Heart left ventricle (tissue), 16 donors: ENCODE measurements around the gene CRYAB. TPM values are rescaled to one million over a fixed set of nuclear protein-coding genes. Genes with fewer than 3 reads are reported as not detected.

ENCODE experiments used
- ATAC-seq, 4 donors: fragments of 200-7000 bp; cut with Tn5 transposase; one replicate each; pipeline ENCODE4 v1.9.1; 2020 to 2022; ENCODE audit warnings: moderate library complexity in 4 of 4, mild to moderate bottlenecking in 3 of 4, moderate number of reproducible peaks in 1 of 4
- DNase-seq, 5 donors: peaks; one replicate each; pipeline ENCODE4 v3.0.0-alpha.2; 2020
- H3K27ac ChIP-seq, 12 donors: fragments of 200-600 bp; sonication (generic) in 4 of 12; one replicate each; pipeline versions ENCODE4 v1.5.0 to v1.8.0; 2016 to 2022; ENCODE audit warnings: mild to moderate bottlenecking in 2 of 12
- H3K27me3 ChIP-seq, 9 donors: fragments of 200-600 bp; sonication (generic) in 2 of 9; one replicate each; pipeline versions ENCODE4 v1.5.1 to v1.8.0; 2016 to 2022; ENCODE audit warnings: mild to moderate bottlenecking in 3 of 9
- H3K36me3 ChIP-seq, 9 donors: fragments of 200-600 bp; sonication (generic) in 2 of 9; one replicate each; pipeline versions ENCODE4 v1.5.0 to v1.8.0; 2018 to 2022; ENCODE audit warnings: mild to moderate bottlenecking in 2 of 9
- H3K4me1 ChIP-seq, 12 donors: fragments of 200-600 bp; sonication (generic) in 4 of 12; one replicate each; pipeline versions ENCODE4 v1.5.0 to v1.8.0; 2016 to 2022; ENCODE audit warnings: mild to moderate bottlenecking in 3 of 12
- H3K4me3 ChIP-seq, 12 donors: fragments of 200-600 bp; sonication (generic) in 4 of 12; one replicate each; pipeline versions ENCODE4 v1.5.0 to v1.8.0; 2017 to 2022; ENCODE audit warnings: mild to moderate bottlenecking in 9 of 12, moderate library complexity in 4 of 12
- H3K9me3 ChIP-seq, 12 donors: fragments of 200-600 bp; sonication (generic) in 4 of 12; one replicate each; pipeline versions ENCODE4 v1.5.0 to v1.8.0; 2016 to 2022; ENCODE audit warnings: mild to moderate bottlenecking in 1 of 12
- CTCF ChIP-seq, 12 donors: fragments of 200-600 bp; sonication (generic) in 4 of 12; IDR thresholded peaks; one replicate each; pipeline versions ENCODE4 v1.5.0 to v1.8.0; 2018 to 2022; ENCODE audit warnings: antibody characterized with exemption in 12 of 12, mild to moderate bottlenecking in 5 of 12
- POLR2A ChIP-seq, 2 donors: fragments of 450-650 bp; IDR thresholded peaks; one replicate each; pipeline ENCODE4 v1.6.1; 2017; ENCODE audit warnings: antibody characterized with exemption in 2 of 2, mild to moderate bottlenecking in 2 of 2, moderate library complexity in 2 of 2
- WGBS, 4 donors: extraction: QIAGEN DNeasy Blood & Tissue Kit in 2 of 4; methylation state at CpG; one replicate each; pipeline versions ENCODE4 v1.1.5 to v1.1.7; 2013 to 2018; 5-methylcytosine and 5-hydroxymethylcytosine counted together
- intact Hi-C, 10 donors: fragments of 100-400 bp; cut with DNase I; formaldehyde crosslinking; loops; one replicate each; pipeline versions ENCODE4 v1.11.1 to v1.14.2; 2022
- polyA plus RNA-seq, 2 donors: library from polyadenylated mRNA; stranded (reverse); fragments of 200-250 nt; gene quantifications; one replicate each; pipeline ENCODE4 v1.2.3, GENCODE V29; 2013
- total RNA-seq, 9 donors: library from RNA; depleted of rRNA in 2 of 9; stranded (reverse); fragments of >200 nt in 2 of 9; fragmentation: NEBNext Ultra II Directional in 3 of 9; extraction: Animal tissue kit (Norgen Biotek cat#: 25700) in 3 of 9; gene quantifications; one replicate each; pipeline versions ENCODE4 v1.1.0 to v1.2.4, GENCODE V29; 2016 to 2023
- donor health status: ischemic (EF 13 %, LVEDD 7.1; RV severe dilation, severe dysfunction).
- donor health status: healthy with polysubstance abuse.
- donor health status: DM: no; HTN: yes; CAD: no.
- donor health status: DM: no; HTN: no; CAD: no.
- donor health status: ischemic (EF 25% LVEDD 6.9; RV normal size, moderate dysfunction).
- donor health status: ischemic (EF 25% LVEDD 5.7; RV mildly dilated, moderate dysfunction).
- donor health status: healthy.
- donor health status: DM: yes; HTN: yes; CAD: no.
- donor health status: ischemic (EF 35%, LVEDD 5.7; RV mildly dilated, moderate dysfunction).
- donor health status: nonischemic (EF 11% LVEDD 7.7; RV severe dilation, severe dysfunction).
- donor health status: DM: yes; HTN: yes; CAD: no.
- donor health status: PGD.
- donor health status: ischemic (EF 29% LVEDD 5.4; RV normal size, mild dysfunction).
- donor health status: nonischemic (EF 23%, LVEDD 6.1; RV moderate dilation, normal function).

CRYAB gene
- total and polyA plus RNA-seq, 11 donors = 4,504 to 20,720 (median 8,477) TPM

DNA sequence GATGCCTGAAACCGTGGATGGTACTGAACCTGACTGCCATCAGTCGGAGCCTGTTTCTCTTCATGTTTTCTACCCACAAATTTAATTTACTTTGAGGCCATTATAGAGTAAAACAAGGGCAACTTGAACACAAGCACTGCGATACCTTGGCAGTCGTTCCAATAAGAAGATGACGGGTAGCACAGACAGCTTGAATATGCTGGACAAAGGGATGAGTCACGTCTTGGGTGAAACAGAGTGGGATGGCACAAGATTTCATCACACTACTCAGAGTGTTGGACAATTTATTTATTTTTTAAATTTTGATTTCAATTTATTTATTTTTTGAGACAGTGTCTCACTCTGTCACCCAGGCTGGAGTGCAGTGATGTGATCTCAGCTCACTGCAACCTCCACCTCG, 31.3 kb upstream of the CRYAB start:
- WGBS, 4 donors = 94 to 98% (median 96%) methylated on average over 7 of the region's 7 CpGs
- ATAC-seq (no peak), DNase-seq (no peak)
- Histone ChIP-seq H3K36me3 (no peaks in the 10 kb centered on the region), H3K4me3 (no peak overlapping the region), H3K4me1 (peaks cover 0 to 54% (median 19%) of the 10 kb centered on the region in 12 donors), H3K9me3 (no peaks in the 10 kb centered on the region), H3K27me3 (no peaks in the 10 kb centered on the region), H3K27ac (peak overlapping the region in 2 of 12 donors; percentile 47 to 86)
- TF ChIP-seq POLR2A (IDR thresholded peaks at IDR 0.05) (no peak), CTCF (IDR thresholded peaks at IDR 0.05) (no peak)
- intact Hi-C loops = loop anchor here in 1 of 10 donors (5.0 kb wide), 1 partner anchor 34 kb away; no protein-coding TSS in a partner anchor

GRCh38 chr11:111941963-111942362, 30.4 kb upstream of the CRYAB start:
- 50 to 59% (median 53%) methylated on average over 5 of the region's 5 CpGs for WGBS, 4 donors
- Histone ChIP-seq H3K27me3 (no peaks in the 10 kb centered on the region), H3K4me1 (peaks cover 0 to 60% (median 23%) of the 10 kb centered on the region in 12 donors), H3K27ac (peak overlapping the region in 10 of 12 donors; percentile 12 to 86 (median 48)), H3K36me3 (no peaks in the 10 kb centered on the region), H3K9me3 (no peaks in the 10 kb centered on the region), H3K4me3 (no peak overlapping the region)
- intact Hi-C loops = loop anchor here in 1 of 10 donors (5.0 kb wide), 1 partner anchor 35 kb away; no protein-coding TSS in a partner anchor
- DNase-seq (peak in 4 of 5 donors; percentile 61 to 75 (median 68)), ATAC-seq (peak; percentile 63 to 83 (median 77))
- TF ChIP-seq POLR2A (IDR thresholded peaks at IDR 0.05) (no peak), CTCF (IDR thresholded peaks at IDR 0.05) (no peak)

DNA sequence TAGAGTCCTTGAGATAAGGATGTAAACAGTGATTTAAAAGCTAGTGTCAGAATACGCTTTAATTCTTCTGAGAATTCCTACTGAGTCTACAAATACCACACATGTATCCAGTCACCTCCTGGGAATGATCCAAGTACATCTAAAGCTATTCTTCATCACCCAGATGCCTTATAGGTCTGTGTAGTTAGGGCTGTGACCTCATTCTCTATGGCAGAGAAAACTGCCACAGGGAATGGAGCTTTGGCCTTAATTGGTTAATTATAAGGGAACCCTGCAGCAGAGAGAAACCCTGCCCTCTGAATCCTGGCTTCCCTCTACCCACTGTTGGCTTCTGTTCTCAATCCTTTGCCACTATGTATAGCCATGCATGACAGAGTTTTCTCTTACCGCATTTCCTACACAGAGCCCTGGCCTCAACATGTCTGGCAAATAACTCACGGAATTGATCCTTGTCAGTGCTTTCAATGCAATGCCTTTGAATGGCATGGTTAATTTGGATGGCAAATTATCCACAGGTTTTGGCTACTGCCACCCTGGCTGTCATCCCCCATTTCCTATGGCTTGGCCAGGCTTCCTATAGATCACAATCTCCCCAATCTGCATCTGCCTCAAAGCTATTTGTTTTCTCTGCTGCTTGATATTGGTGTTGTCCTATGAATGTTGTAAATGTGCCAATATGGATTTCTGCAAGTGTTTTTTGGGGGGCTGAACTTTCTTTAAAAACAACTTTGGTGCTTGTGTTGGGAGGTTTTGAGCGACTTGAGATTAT, 28.4 kb upstream of the CRYAB start:
- Histone ChIP-seq H3K4me3 (no peak overlapping the region), H3K27me3 (no peaks in the 10 kb centered on the region), H3K36me3 (no peaks in the 10 kb centered on the region), H3K4me1 (peaks cover 0 to 70% (median 34%) of the 10 kb centered on the region in 12 donors), H3K9me3 (no peaks in the 10 kb centered on the region), H3K27ac (peak overlapping the region in 7 of 12 donors; percentile 40 to 86 (median 64))
- DNase-seq (no peak), ATAC-seq (no peak)
- TF ChIP-seq POLR2A (IDR thresholded peaks at IDR 0.05) (no peak), CTCF (IDR thresholded peaks at IDR 0.05) (no peak)
- WGBS, 4 donors = 69 to 81% (median 73%) methylated on average over 4 of the region's 4 CpGs
- intact Hi-C loops = loop anchor here (2.0 to 10.0 kb wide), 5 partner anchors 37 to 345 kb away; partner anchors contain the start of genes NKAPD1 (in 1 of the 10), PIH1D2 (in 1 of the 10), SDHD (in 1 of the 10) and TIMM8B (in 1 of the 10)

GRCh38 chr11:111938687-111939160, 27.2 kb upstream of the CRYAB start:
- H3K36me3 ChIP-seq = no peaks in the 10 kb centered on the region
- peak overlapping the region in 6 of 12 donors; percentile 3 to 85 (median 67) for H3K4me3 ChIP-seq
- peak in 2 of 4 donors; percentile 3 to 8 for ATAC-seq
- intact Hi-C loops = loop anchor here in 9 of 10 donors (2.0 to 10.0 kb wide), 5 partner anchors 39 to 346 kb away; partner anchors contain the start of genes NKAPD1 (in 1 of the 9), PIH1D2 (in 1 of the 9), SDHD (in 1 of the 9) and TIMM8B (in 1 of the 9)
- H3K27me3 ChIP-seq = no peaks in the 10 kb centered on the region
- TF ChIP-seq POLR2A (IDR thresholded peaks at IDR 0.05) (no peak), CTCF (IDR thresholded peaks at IDR 0.05) (no peak)
- DNase-seq = no peak
- 10 to 26% (median 18%) methylated on average over 7 of the region's 7 CpGs for WGBS, 4 donors
- H3K4me1 ChIP-seq = peaks cover 0 to 65% (median 36%) of the 10 kb centered on the region in 12 donors
- no peaks in the 10 kb centered on the region for H3K9me3 ChIP-seq
- peak overlapping the region in 10 of 12 donors; percentile 45 to 86 (median 71) for H3K27ac ChIP-seq
